Ovary (tissue), 9 donors: Measurements from ENCODE around the gene PRDX5. TPM values are rescaled to one million over a fixed set of nuclear protein-coding genes. Genes with fewer than 3 reads are reported as not detected.

Experiments
- DNase-seq, 5 donors: peaks; one replicate each; pipeline ENCODE4 v3.0.0-alpha.2; 2019 to 2020
- H3K27ac ChIP-seq, 2 donors: fragments of 200-600 bp; one replicate each; pipeline versions ENCODE4 v1.5.1 to v1.8.0; 2019 to 2022
- H3K27me3 ChIP-seq: fragments of 200-600 bp; one replicate; pipeline ENCODE4 v1.8.0; 2022
- H3K36me3 ChIP-seq: fragments of 200-600 bp; sonication (generic); one replicate; pipeline ENCODE4 v1.5.1; 2019
- H3K4me1 ChIP-seq: one replicate; pipeline ENCODE4 v1.8.1; 2013; ENCODE audit warnings: mild to moderate bottlenecking, moderate library complexity; ENCODE audit not compliant: insufficient read depth
- H3K4me3 ChIP-seq: fragments of 200-600 bp; sonication (generic); one replicate; pipeline ENCODE4 v1.5.1; 2017
- H3K9me3 ChIP-seq, 2 donors: fragments of 200-600 bp in 1 of 2; sonication (generic) in 1 of 2; one replicate each; pipeline versions ENCODE4 v1.5.1 to v1.8.1; 2013 to 2019; ENCODE audit warnings: mild to moderate bottlenecking in 1 of 2, moderate library complexity in 1 of 2
- CTCF ChIP-seq, 3 donors: fragments of 450-650 bp in 2 of 3; fragments of 200-600 bp in 1 of 3; IDR thresholded peaks; one replicate each; pipeline versions ENCODE4 v1.5.1 to v1.8.0; 2016 to 2022; ENCODE audit warnings: antibody characterized with exemption in 3 of 3, mild to moderate bottlenecking in 1 of 3
- EP300 ChIP-seq: sonication (generic); formaldehyde crosslinking; IDR thresholded peaks from one replicate; pipeline ENCODE4 v1.6.1; 2017; ENCODE audit warnings: antibody characterized with exemption
- POLR2A ChIP-seq: fragments of 450-650 bp; IDR thresholded peaks from one replicate; pipeline ENCODE4 v1.6.1; 2017; ENCODE audit warnings: antibody characterized with exemption, mild to moderate bottlenecking, moderate library complexity
- WGBS, 3 donors: extraction: QIAGEN DNeasy Blood & Tissue Kit in 1 of 3; methylation state at CpG; one replicate each; pipeline versions ENCODE4 v1.1.5 to v1.1.7; 2013 to 2017; 5-methylcytosine and 5-hydroxymethylcytosine counted together
- intact Hi-C, 4 donors: fragments of 100-400 bp; cut with DNase I; formaldehyde crosslinking; loops; one replicate each; pipeline versions ENCODE4 v1.11.0 to v1.15.1; 2022 to 2023
- polyA plus RNA-seq, 2 donors: library from polyadenylated mRNA; stranded (reverse); fragments of 200-250 nt in 1 of 2; fragments of 350-450 nt in 1 of 2; fragmentation: Illumina TruSeq in 1 of 2; extraction: RNeasy Lipid Tissue Mini Kit (QIAGEN cat#74804) in 1 of 2; gene quantifications; one replicate each; pipeline ENCODE4 v1.2.3, GENCODE V29; 2013 to 2014
- total RNA-seq, 7 donors: library from RNA; depleted of rRNA in 2 of 7; stranded (reverse); fragments of >200 nt in 2 of 7; fragmentation: NEBNext Ultra II Directional in 3 of 7; extraction: Animal tissue kit (Norgen Biotek cat#: 25700) in 3 of 7; gene quantifications; one replicate each; pipeline versions ENCODE4 v1.1.0 to v1.2.4, GENCODE V29; 2016 to 2023
- donor health status: DM: no; HTN: no; CAD: no; lungs with moderate emphysema.
- donor health status: DM: no; HTN: no; CAD: no.
- donor health status: Bipolar disorder and iron deficiency.
- donor health status: DM: yes; HTN: yes; CAD: no.
- donor health status: DM: no; HTN: no; CAD: no.
- donor health status: DM: yes; HTN: yes; CAD: no.

Gene PRDX5
- total and polyA plus RNA-seq, 9 donors, result 160 to 400 (median 225) TPM

- TF ChIP-seq EP300 (no peak), CTCF (IDR thresholded peaks at IDR 0.05) (no peak), POLR2A (no peak)
- 88 to 90% (median 90%) methylated on average over 17 to 18 of the region's 18 CpGs for WGBS, 3 donors
- Histone ChIP-seq H3K36me3 (no peaks in the 10 kb centered on the region), H3K4me3 (no peak overlapping the region), H3K27ac (no peak overlapping the region), H3K9me3 (no peaks in the 10 kb centered on the region), H3K27me3 (no peaks in the 10 kb centered on the region), H3K4me1 (peaks cover 3% of the 10 kb centered on the region)
- intact Hi-C loops, result no loop called here
- no peak for DNase-seq
Observed at GRCh38 chr11:64351136-64351631, 33.3 kb downstream of the PRDX5 start.

GRCh38 chr11:64352099-64352994, 34.4 kb downstream of the PRDX5 start:
- TF ChIP-seq CTCF (IDR thresholded peaks at IDR 0.05), result no peak
- no peak for TF ChIP-seq POLR2A
- no peak for TF ChIP-seq EP300
- intact Hi-C loops, result no loop called here
- H3K36me3 ChIP-seq, result no peaks in the 10 kb centered on the region
- H3K9me3 ChIP-seq, result no peaks in the 10 kb centered on the region
- no peak for DNase-seq
- H3K4me3 ChIP-seq, result no peak overlapping the region
- no peaks in the 10 kb centered on the region for H3K27me3 ChIP-seq
- 84 to 86% (median 85%) methylated on average over 32 to 33 of the region's 33 CpGs for WGBS, 3 donors
- peaks cover 3% of the 10 kb centered on the region for H3K4me1 ChIP-seq
- no peak overlapping the region for H3K27ac ChIP-seq

- Histone ChIP-seq H3K36me3 (no peaks in the 10 kb centered on the region), H3K4me3 (no peak overlapping the region), H3K27ac (no peak overlapping the region), H3K27me3 (no peaks in the 10 kb centered on the region), H3K4me1 (peaks cover 5% of the 10 kb centered on the region), H3K9me3 (no peaks in the 10 kb centered on the region)
- intact Hi-C loops, result no loop called here
- no peak for TF ChIP-seq CTCF (IDR thresholded peaks at IDR 0.05)
- no peak for TF ChIP-seq POLR2A
- TF ChIP-seq EP300, result no peak
- no peak for DNase-seq
- WGBS, 3 donors, result 70 to 84% (median 72%) methylated on average over 33 to 34 of the region's 34 CpGs
Observed at GRCh38 chr11:64352995-64353714, 35.2 kb downstream of the PRDX5 start.

GRCh38 chr11:64353715-64354506, 36.0 kb downstream of the PRDX5 start:
- no peak for DNase-seq
- Histone ChIP-seq H3K4me1 (peaks cover 9% of the 10 kb centered on the region), H3K36me3 (no peaks in the 10 kb centered on the region), H3K9me3 (no peaks in the 10 kb centered on the region), H3K27ac (no peak overlapping the region), H3K27me3 (no peaks in the 10 kb centered on the region), H3K4me3 (no peak overlapping the region)
- intact Hi-C loops, result no loop called here
- TF ChIP-seq POLR2A, result no peak
- no peak for TF ChIP-seq CTCF (IDR thresholded peaks at IDR 0.05)
- TF ChIP-seq EP300, result no peak
- 62 to 74% (median 72%) methylated on average over 20 of the region's 20 CpGs for WGBS, 3 donors
